Measurements from ENCODE around the gene ELF1.

DNA sequence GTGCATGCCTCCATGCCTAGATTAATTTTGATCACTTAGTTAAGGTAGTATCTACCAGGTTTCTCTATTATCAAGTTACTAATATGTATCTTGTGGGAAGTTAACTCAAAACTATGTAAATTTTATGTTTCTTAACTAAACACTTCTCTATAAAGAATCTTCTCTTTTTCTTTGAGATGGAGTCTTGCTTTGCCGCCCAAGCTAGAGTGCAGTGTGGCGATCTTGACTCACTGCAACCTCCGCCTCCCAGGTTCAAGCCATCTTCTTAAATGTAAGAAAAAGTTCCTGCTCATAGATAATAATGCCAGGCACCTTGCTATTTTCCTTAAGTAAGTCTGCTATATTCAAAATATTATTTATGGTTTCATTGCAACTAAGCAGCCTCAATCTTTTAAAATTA lies 58.4 kb downstream of the ELF1 start:
- TF ChIP-seq, protein P1, sequence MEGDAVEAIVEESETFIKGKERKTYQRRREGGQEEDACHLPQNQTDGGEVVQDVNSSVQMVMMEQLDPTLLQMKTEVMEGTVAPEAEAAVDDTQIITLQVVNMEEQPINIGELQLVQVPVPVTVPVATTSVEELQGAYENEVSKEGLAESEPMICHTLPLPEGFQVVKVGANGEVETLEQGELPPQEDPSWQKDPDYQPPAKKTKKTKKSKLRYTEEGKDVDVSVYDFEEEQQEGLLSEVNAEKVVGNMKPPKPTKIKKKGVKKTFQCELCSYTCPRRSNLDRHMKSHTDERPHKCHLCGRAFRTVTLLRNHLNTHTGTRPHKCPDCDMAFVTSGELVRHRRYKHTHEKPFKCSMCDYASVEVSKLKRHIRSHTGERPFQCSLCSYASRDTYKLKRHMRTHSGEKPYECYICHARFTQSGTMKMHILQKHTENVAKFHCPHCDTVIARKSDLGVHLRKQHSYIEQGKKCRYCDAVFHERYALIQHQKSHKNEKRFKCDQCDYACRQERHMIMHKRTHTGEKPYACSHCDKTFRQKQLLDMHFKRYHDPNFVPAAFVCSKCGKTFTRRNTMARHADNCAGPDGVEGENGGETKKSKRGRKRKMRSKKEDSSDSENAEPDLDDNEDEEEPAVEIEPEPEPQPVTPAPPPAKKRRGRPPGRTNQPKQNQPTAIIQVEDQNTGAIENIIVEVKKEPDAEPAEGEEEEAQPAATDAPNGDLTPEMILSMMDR (IDR thresholded peaks at IDR 0.05; ENCODE audit: poor library complexity) = no peak
- TF ChIP-seq EZH2phosphoT487 (IDR thresholded peaks at IDR 0.05; ENCODE audit: low read depth, severe bottlenecking, unreplicated experiment) = no peak
- no peak for TF ChIP-seq EZH2 (IDR thresholded peaks at IDR 0.05; ENCODE audit: borderline replicate concordance)
